Neutrophil (primary cell): ENCODE data around the gene SLC7A8.

Experiments used
- H3K27ac ChIP-seq: fragments of 200-600 bp; sonication (generic); 2 replicates; pipeline ENCODE4 v1.5.1; 2016; ENCODE audit warnings: mild to moderate bottlenecking, moderate library complexity
- H3K27me3 ChIP-seq: fragments of 200-600 bp; sonication (generic); 2 replicates; pipeline ENCODE4 v1.6.0; 2016; ENCODE audit warnings: mild to moderate bottlenecking
- H3K36me3 ChIP-seq: fragments of 200-600 bp; sonication (generic); 2 replicates; pipeline ENCODE4 v1.5.1; 2017
- H3K4me1 ChIP-seq, 2 experiments: fragments of 200-600 bp in 1 of 2; sonication (generic) in 1 of 2; 1 replicate in 1 of 2; 2 replicates in 1 of 2; pipeline versions ENCODE4 v1.5.1 to v1.6.1; 2013 to 2016; ENCODE audit warnings: low read depth in 1 of 2, low read length in 1 of 2, mild to moderate bottlenecking in 1 of 2, moderate library complexity in 1 of 2; ENCODE audit not compliant: control insufficient read depth in 1 of 2, insufficient read depth in 1 of 2
- H3K4me3 ChIP-seq, 2 experiments: fragments of 200-600 bp in 1 of 2; sonication (generic) in 1 of 2; 1 replicate in 1 of 2; 2 replicates in 1 of 2; pipeline ENCODE4 v1.5.1; 2013 to 2016; ENCODE audit warnings: low read depth in 1 of 2, low read length in 1 of 2, mild to moderate bottlenecking in 1 of 2, moderate library complexity in 1 of 2
- H3K9me3 ChIP-seq: fragments of 200-600 bp; sonication (generic); 2 replicates; pipeline ENCODE4 v1.5.1; 2016
- TF ChIP-seq, protein P1 (sequence below): fragments of 200-600 bp; sonication (generic); IDR thresholded peaks from 2 replicates; pipeline ENCODE4 v1.5.1; 2016; ENCODE audit warnings: antibody characterized with exemption

The SLC7A8 gene

DNA sequence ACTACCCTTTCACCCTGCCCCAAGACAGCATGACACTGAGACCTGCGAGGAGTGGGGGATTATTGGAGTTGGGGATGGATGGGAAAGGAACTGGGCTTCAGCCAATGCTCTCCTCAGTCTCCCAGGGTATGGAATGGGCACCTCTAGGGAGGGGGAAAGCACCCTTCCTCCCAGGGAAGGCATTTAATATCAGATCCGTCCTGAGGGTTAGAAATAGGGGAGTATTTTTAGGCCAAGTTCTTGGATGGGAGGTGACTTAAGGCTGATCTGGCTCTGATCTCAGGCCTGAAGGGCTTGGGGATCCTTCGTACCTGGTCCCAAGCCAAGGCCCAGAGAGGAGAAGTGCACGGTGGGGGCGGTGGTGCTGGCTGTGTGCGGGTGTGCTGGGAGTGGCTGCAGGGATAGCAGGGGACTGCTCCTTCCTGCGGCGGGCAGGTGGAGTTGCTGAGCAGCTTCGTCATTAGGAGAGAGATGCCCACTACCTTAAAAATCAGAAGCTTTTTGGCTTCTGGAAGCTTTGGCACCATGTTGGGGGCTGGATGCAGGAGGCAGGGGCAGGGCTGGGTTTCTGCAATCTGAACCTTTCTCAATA lies 57.4 kb downstream of the SLC7A8 start:
- H3K27ac ChIP-seq: no peak overlapping the region
- H3K36me3 ChIP-seq: no peaks in the 10 kb centered on the region
- TF ChIP-seq, protein P1, sequence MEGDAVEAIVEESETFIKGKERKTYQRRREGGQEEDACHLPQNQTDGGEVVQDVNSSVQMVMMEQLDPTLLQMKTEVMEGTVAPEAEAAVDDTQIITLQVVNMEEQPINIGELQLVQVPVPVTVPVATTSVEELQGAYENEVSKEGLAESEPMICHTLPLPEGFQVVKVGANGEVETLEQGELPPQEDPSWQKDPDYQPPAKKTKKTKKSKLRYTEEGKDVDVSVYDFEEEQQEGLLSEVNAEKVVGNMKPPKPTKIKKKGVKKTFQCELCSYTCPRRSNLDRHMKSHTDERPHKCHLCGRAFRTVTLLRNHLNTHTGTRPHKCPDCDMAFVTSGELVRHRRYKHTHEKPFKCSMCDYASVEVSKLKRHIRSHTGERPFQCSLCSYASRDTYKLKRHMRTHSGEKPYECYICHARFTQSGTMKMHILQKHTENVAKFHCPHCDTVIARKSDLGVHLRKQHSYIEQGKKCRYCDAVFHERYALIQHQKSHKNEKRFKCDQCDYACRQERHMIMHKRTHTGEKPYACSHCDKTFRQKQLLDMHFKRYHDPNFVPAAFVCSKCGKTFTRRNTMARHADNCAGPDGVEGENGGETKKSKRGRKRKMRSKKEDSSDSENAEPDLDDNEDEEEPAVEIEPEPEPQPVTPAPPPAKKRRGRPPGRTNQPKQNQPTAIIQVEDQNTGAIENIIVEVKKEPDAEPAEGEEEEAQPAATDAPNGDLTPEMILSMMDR: no peak
- no peaks in the 10 kb centered on the region for H3K9me3 ChIP-seq
- H3K4me1 ChIP-seq: peaks cover 41 to 46% of the 10 kb centered on the region in 2 experiments
- H3K4me3 ChIP-seq: no peak overlapping the region
- H3K27me3 ChIP-seq: no peaks in the 10 kb centered on the region

DNA sequence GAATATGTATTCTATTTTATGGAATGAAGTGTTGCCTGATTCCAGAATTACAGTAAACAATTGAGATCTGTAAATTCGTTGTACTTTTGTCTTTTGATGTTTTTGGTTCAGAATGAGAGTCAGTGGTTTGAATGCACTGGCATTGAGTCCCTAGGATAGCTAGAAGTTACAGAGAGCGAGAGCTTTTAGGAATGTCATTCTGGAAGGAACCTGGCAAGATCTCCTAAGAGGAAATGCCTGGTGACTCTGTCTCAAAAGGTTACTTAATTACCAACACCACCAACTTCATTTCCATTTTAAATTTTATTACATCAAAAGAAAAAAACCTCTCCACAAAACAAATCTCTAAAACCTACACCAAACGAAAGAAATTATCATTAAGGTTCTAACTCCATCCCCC lies 58.4 kb downstream of the SLC7A8 start:
- TF ChIP-seq, protein P1: no peak
- H3K36me3 ChIP-seq: no peaks in the 10 kb centered on the region
- no peak overlapping the region for H3K4me3 ChIP-seq
- no peaks in the 10 kb centered on the region for H3K27me3 ChIP-seq
- H3K27ac ChIP-seq: no peak overlapping the region
- H3K4me1 ChIP-seq: peaks cover 42 to 46% of the 10 kb centered on the region in 2 experiments
- no peaks in the 10 kb centered on the region for H3K9me3 ChIP-seq

GRCh38 chr14:23124337-23124954 lies 59.0 kb downstream of the SLC7A8 start:
- Histone ChIP-seq H3K4me3 (no peak overlapping the region), H3K4me1 (peaks cover 42 to 46% of the 10 kb centered on the region in 2 experiments), H3K9me3 (no peaks in the 10 kb centered on the region), H3K27me3 (no peaks in the 10 kb centered on the region), H3K27ac (no peak overlapping the region), H3K36me3 (no peaks in the 10 kb centered on the region)
- TF ChIP-seq, protein P1: no peak

DNA sequence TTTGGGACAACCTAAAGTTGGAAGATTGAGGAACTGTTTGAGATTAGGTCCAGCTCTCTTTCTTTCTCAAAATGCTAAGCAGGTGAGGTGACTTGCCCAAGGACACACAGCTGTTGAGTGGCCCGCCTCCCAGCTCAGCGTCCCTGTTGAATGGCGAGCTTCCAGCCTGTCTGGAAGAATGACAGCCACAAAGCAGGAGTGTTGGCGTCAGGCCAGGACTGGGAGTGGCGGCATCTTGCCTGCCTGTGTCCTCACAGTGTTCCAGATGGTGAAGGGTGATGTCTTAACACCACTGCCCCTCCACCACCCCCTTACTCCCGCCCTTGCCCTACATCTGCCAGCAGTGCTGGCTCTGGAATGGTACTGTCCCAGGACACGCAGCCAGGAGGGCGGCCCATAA lies 60.0 kb downstream of the SLC7A8 start:
- Histone ChIP-seq H3K27ac (no peak overlapping the region), H3K4me1 (peaks cover 40 to 50% of the 10 kb centered on the region in 2 experiments), H3K9me3 (no peaks in the 10 kb centered on the region), H3K36me3 (no peaks in the 10 kb centered on the region), H3K27me3 (no peaks in the 10 kb centered on the region), H3K4me3 (no peak overlapping the region)
- TF ChIP-seq, protein P1: no peak

- Histone ChIP-seq H3K9me3 (no peaks in the 10 kb centered on the region), H3K36me3 (no peaks in the 10 kb centered on the region), H3K4me3 (no peak overlapping the region), H3K27ac (no peak overlapping the region), H3K27me3 (no peaks in the 10 kb centered on the region), H3K4me1 (peaks cover 51 to 61% of the 10 kb centered on the region in 2 experiments)
- TF ChIP-seq, protein P1: no peak
Observed at GRCh38 chr14:23122086-23122485, 61.4 kb downstream of the SLC7A8 start.
